Muscle of arm (tissue), 12 donors: ENCODE data around the gene FSTL4. TPM values are rescaled to one million over a fixed set of nuclear protein-coding genes. Genes with fewer than 3 reads are reported as not detected.
"Not testable (repeated sequence)": the region's sequence is repeated elsewhere in the genome, so short reads cannot be mapped to it uniquely, and the experiment has no call there.

ENCODE experiments used
- DNase-seq: peaks from one replicate; pipeline ENCODE4 v3.0.0-alpha.2; 2013
- polyA plus RNA-seq, 12 donors: library from polyadenylated mRNA; unstranded; fragments of 120-200 nt; gene quantifications; one replicate each; pipeline ENCODE4 v1.2.1, GENCODE V29; 2013; ENCODE audit not compliant: insufficient read length in 12 of 12

FSTL4 gene
- polyA plus RNA-seq, 12 donors, result 0.39 to 4.3 (median 2.0) TPM; not detected in 2

GRCh38 chr5:133457439-133458355, 154.6 kb downstream of the FSTL4 start:
- no peak for DNase-seq

GRCh38 chr5:133456933-133457402, 155.4 kb downstream of the FSTL4 start:
- no peak for DNase-seq

- no peak for DNase-seq
These were observed 156.7 kb downstream of the FSTL4 start for GRCh38 chr5:133455676-133456075.

GRCh38 chr5:133454442-133454841, 157.9 kb downstream of the FSTL4 start:
- DNase-seq, result no peak

- DNase-seq, result no peak
These were observed 158.5 kb downstream of the FSTL4 start for GRCh38 chr5:133453831-133454230.

GRCh38 chr5:133453084-133453780, 159.1 kb downstream of the FSTL4 start:
- DNase-seq, result no peak

- no peak for DNase-seq
These were observed 160.4 kb downstream of the FSTL4 start for GRCh38 chr5:133451926-133452325.

GRCh38 chr5:133450286-133450685, 162.1 kb downstream of the FSTL4 start:
- DNase-seq, result no peak

GRCh38 chr5:133449181-133449580, 163.2 kb downstream of the FSTL4 start:
- no peak for DNase-seq

GRCh38 chr5:133446440-133446839, 165.9 kb downstream of the FSTL4 start:
- no peak for DNase-seq

- DNase-seq, result no peak
These were observed 166.6 kb downstream of the FSTL4 start for GRCh38 chr5:133445744-133446143.

- DNase-seq, result not testable (repeated sequence)
These were observed 167.1 kb downstream of the FSTL4 start for GRCh38 chr5:133445204-133445603.

GRCh38 chr5:133444711-133445110, 167.6 kb downstream of the FSTL4 start:
- no peak for DNase-seq

- DNase-seq, result no peak
These were observed 171.1 kb downstream of the FSTL4 start for GRCh38 chr5:133441166-133441815.

GRCh38 chr5:133440467-133441115, 171.8 kb downstream of the FSTL4 start:
- no peak for DNase-seq

GRCh38 chr5:133439859-133440258, 172.5 kb downstream of the FSTL4 start:
- DNase-seq, result no peak

- no peak for DNase-seq
These were observed 173.9 kb downstream of the FSTL4 start for GRCh38 chr5:133438487-133438886.

GRCh38 chr5:133434336-133434735, 178.0 kb downstream of the FSTL4 start:
- no peak for DNase-seq

GRCh38 chr5:133433641-133434040, 178.7 kb downstream of the FSTL4 start:
- no peak for DNase-seq

GRCh38 chr5:133432956-133433532, 179.3 kb downstream of the FSTL4 start:
- no peak for DNase-seq

- no peak for DNase-seq
These were observed 180.9 kb downstream of the FSTL4 start for GRCh38 chr5:133431326-133431865.
